Spleen (tissue), 7 donors: ENCODE data around the gene KIF16B.

Experiments
- CTCF ChIP-seq, 11 experiments: fragments of 200-600 bp in 7 of 11; fragments of 450-650 bp in 4 of 11; sonication (generic) in 4 of 11; IDR thresholded peaks in 8 of 11; conservative IDR thresholded peaks in 3 of 11; 1 replicate in 7 of 11; 2 replicates in 4 of 11; pipeline versions ENCODE4 v1.4.0 to v1.8.0; 2016 to 2021; ENCODE audit warnings: antibody characterized with exemption in 11 of 11, inconsistent platforms in 4 of 11, mild to moderate bottlenecking in 1 of 11
- POLR2A ChIP-seq, 3 donors: fragments of 450-650 bp; IDR thresholded peaks; one replicate each; pipeline ENCODE4 v1.5.1; 2017; ENCODE audit warnings: antibody characterized with exemption in 3 of 3, mild to moderate bottlenecking in 1 of 3
- POLR2AphosphoS5 ChIP-seq, 3 donors: sonication (generic); formaldehyde crosslinking; IDR thresholded peaks; one replicate each; pipeline ENCODE4 v1.5.1; 2017; ENCODE audit warnings: antibody characterized with exemption in 3 of 3
- donor health status: DM: no; HTN: no; CAD: no; lungs with moderate emphysema.
- donor health status: DM: no; HTN: no; CAD: no.
- donor health status: DM: no; HTN: no; CAD: no.

GRCh38 chr20:16280219-16280618, 293.0 kb downstream of the KIF16B start:
- no peak for TF ChIP-seq CTCF (IDR thresholded peaks at IDR 0.05 in 8 of 11, conservative IDR thresholded peaks at IDR 0.05 in 3 of 11)
- no peak for TF ChIP-seq POLR2AphosphoS5 (IDR thresholded peaks at IDR 0.05)
- TF ChIP-seq POLR2A (IDR thresholded peaks at IDR 0.05): no peak
